GM19455 (cell line): Measurements from ENCODE around the gene FBXO42.

Experiments used
- ATAC-seq: cut with Tn5 transposase; IDR thresholded peaks from one replicate; pipeline ENCODE4 v1.9.1; 2021; ENCODE audit not compliant: unreplicated experiment

Gene FBXO42

GRCh38 chr1:16244650-16245285, 107.5 kb downstream of the FBXO42 start:
- ATAC-seq: no peak

DNA sequence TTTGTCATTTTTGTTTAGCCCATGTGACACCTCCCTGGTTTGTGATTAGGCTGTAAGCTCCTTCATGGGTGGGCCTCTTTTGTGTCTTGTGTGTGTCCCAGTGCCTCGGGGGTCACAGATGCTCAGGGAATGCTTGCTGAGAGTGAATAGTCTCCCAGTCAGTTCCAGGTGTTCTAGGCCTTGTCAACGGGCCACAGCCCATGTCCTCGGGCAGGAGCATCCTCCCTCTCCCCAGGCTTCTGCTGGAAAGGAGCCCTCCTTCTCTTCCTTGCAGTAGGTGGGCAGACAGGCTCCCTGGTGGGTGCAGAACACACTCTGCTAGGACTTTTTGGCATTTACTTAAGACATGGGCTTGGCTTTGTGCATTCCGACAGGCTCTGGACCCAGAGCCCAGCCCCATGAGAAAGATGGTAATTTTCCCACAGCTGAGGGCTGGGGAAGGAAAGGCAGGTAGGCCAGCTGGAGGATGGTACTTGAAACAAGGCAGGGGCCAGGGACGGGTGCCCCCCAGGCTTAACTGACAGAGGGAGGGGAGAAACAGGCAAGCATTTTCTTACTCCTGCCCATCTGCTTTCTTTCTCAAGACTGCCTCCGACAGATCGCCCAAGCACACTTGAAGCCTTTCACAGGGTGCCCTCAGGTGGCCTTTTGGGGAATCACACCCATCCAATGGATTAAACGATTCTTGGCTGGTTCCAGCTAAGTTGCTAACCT, 108.2 kb downstream of the FBXO42 start:
- ATAC-seq: no peak

GRCh38 chr1:16243215-16243610, 109.1 kb downstream of the FBXO42 start:
- ATAC-seq: no peak

DNA sequence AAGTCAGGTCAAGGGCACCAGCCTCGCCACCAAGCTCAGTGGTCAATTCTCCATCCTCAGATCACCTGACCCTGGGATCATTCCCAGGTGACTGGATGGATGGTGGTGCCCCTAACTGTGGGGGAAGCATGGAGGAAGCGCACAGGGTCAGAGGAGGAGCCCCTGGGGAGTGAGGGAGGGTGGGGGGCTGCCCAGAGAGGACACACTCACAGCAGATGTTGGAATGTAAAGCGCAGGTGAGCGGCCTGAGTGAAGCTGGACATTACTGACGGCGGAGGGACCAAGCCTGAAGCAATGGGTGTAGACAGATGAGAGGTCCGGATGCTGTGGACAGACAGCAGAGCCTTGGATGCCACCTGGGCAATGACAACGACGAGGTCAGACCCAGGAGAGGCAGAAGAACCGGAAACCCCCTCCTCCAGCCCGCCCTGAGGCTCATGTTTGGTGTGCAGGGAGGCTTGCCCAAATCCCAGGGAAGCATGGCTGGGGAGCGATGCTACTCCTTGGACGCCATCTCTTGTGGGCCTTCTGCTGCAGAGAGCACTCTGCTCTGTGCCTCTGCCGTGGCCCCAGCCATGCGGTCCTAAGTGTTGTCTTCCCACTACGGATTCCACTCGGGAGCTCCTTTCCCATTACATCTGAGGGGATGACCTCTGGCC, 109.6 kb downstream of the FBXO42 start:
- no peak for ATAC-seq

GRCh38 chr1:16241221-16241708, 111.0 kb downstream of the FBXO42 start:
- ATAC-seq: no peak

DNA sequence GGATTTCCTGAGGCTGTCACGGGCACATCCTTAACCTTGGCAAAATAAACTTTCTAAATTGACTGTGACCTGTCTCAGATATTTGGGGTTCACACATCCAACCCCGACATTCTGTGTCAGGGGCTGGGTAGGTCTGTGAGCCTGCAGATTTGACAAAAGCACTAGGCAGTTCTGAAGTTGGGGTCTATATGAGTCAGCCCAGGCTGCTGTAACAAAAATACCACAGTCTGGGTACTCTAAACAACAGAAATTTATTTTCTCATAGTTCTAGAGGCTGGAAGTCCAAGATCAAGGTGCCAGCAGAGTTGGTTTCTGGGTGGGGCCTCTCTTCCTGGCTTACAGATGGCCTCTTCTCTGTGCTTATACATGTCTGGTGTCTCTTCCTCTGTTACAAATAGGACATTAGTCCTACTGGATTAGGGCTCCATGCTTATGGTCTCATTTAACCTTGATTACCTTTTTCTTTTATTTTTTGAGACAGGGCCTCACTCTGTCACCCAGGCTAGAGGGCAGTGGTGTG, 112.2 kb downstream of the FBXO42 start:
- ATAC-seq: no peak

- no peak for ATAC-seq
Observed at GRCh38 chr1:16237343-16237830, 114.9 kb downstream of the FBXO42 start.

GRCh38 chr1:16236511-16237342, 115.6 kb downstream of the FBXO42 start, which contains the start of gene CPLANE2:
Gene CPLANE2 (minus strand): TSS chr1:16237183. CDS start chr1:16236742, 441 bp downstream.
- ATAC-seq: peak; percentile 85

GRCh38 chr1:16235944-16236510, 116.3 kb downstream of the FBXO42 start:
- ATAC-seq: peak; percentile 31

DNA sequence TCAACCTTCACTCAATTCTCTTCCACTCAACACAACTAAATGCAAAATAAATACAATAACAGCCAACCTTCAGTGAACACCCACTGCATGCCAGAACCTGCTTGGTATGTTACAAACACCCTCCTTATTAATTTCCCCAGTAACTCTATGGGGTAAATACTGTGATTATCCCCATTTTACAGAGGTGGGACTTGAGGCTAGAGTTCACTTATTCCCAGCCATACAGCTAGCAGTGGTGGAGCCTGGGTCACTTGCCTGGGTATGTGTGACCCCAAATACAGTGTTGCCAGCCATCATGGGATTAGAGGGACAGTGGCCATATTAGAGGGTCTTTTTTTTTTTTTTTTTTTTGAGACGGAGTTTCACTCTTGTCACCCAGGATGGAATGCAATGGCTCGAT, 116.9 kb downstream of the FBXO42 start:
- no peak for ATAC-seq

- ATAC-seq: no peak
Observed at GRCh38 chr1:16233431-16233830, 118.8 kb downstream of the FBXO42 start.

GRCh38 chr1:16232316-16232710, 120.0 kb downstream of the FBXO42 start:
- ATAC-seq: no peak

DNA sequence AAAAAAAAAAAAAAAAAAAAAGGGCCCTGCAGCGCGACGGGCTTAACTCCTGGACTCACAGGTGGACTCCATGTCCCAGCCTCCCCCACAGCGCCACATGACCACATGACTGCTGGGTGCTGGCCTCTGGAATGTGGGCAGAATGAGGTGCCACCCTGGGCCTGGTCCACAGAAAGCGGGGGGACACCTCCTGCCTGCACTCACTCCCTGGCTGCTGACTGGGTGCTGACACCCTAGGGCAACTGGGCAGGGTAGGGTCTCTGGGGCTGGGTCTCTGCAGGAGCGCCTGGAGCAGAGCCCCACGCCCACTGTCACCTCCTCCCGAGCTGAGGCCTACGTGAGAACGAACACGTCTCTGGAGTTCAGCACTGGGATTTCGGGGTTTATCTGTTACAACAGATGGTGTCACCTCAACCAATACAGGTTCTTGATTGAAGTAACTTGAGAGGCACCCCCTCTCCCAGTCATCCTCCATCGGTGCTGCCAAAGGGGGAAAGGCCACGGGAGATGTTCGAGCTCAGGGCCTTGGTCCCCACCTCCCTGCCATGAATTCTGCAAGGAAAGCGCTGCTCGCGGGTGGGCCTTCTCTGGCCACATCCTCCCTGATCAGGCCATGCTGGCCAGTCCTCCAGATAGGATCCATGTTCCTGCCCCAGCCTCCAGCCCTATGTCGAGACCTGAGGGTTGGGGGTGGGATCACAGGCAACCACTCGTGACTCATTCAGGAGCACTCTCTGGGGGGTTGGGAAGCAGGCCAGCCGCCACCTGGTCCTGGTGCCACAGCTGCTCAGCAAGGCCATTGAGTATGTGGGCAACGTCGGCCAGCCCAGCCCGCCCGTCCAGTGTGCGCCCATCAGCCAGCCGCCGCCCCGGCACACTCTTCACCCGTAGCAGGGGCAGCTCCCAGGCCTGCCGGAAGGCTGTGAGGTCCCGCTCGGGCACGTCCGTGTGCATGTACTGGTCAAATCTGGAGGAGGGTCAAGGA, 120.7 kb downstream of the FBXO42 start:
- ATAC-seq: no peak

GRCh38 chr1:16230744-16231143, 121.5 kb downstream of the FBXO42 start:
- no peak for ATAC-seq

GRCh38 chr1:16229976-16230740, 122.1 kb downstream of the FBXO42 start:
- no peak for ATAC-seq

DNA sequence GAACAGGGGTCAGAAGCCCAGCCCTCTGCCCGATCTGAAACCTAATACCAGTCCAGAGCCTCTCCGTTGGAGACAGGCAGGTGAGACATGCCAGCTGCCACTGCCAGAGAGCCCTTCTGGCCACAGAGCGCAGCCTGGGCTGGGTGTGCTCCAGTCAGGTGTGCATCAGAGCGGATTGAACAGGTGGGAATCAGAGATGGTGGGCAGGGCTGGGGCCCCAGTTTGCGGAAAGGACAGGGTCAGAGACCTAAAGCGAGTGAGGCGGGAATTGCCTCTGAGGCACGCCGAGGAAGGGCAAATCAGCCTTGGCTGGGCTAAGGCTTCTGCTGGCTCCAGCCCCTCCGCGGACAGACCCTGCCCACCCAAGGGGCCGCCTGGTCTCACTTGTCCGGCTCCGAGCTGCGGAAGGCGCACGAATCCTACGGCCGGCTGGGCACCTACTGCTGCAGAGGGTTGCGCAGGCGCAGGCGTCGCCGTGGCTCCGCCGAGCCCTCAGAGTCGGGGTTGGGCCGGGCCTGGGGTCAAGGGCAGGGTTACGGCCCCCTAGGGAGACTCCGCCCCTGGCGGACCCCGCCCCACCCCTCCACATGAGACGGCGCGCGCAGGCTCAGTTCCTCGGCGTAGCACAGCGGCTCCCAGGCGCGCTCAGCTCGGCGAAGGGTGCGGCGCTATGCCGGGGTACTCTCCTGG, 125.6 kb downstream of the FBXO42 start:
- ATAC-seq: no peak

- no peak for ATAC-seq
Observed at GRCh38 chr1:16226129-16226489, 126.2 kb downstream of the FBXO42 start.

DNA sequence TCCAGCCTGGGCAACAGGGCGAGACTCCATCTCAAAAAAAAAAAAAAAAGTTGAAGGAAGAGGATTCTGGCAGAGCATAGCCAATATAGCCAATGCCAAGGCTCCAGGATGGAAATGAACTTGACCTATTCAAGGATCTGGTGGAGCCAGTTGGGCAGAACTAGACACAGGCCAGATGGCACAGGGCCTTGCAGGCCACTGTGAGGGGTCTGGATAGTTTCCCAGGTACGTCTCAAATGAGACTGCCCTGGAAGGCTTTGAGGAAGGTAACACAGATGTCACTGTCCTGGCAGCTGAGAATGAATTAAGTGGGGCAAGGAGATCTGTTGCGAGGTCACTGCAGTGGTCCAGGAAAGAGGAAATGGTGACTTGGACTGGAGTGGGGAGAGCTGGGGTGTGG, 127.8 kb downstream of the FBXO42 start:
- ATAC-seq: no peak
